Neuronal stem cell (in vitro differentiated cells): Measurements from ENCODE around the gene ART4.

Source experiments
- DNase-seq: peaks from one replicate; pipeline ENCODE4 v3.0.0-alpha.2; 2013; ENCODE audit warnings: low spot score
- H2AFZ ChIP-seq: one replicate; pipeline ENCODE4 v1.6.1; 2013; ENCODE audit warnings: mild to moderate bottlenecking, low read length, inconsistent platforms
- H2AK5ac ChIP-seq: 2 replicates; pipeline ENCODE4 v1.6.1; 2013; ENCODE audit warnings: low read depth, mild to moderate bottlenecking, inconsistent platforms, low read length, moderate library complexity, mixed read lengths
- H2BK120ac ChIP-seq: 2 replicates; pipeline ENCODE4 v1.6.1; 2013; ENCODE audit warnings: low read depth, mild to moderate bottlenecking, inconsistent platforms, low read length, moderate library complexity, mixed read lengths
- H2BK12ac ChIP-seq: one replicate; pipeline ENCODE4 v1.6.1; 2013; ENCODE audit warnings: low read length, inconsistent platforms
- H2BK15ac ChIP-seq: 2 replicates; pipeline ENCODE4 v1.6.1; 2013; ENCODE audit warnings: mild to moderate bottlenecking, low read length, inconsistent platforms, mixed read lengths
- H2BK5ac ChIP-seq: one replicate; pipeline ENCODE4 v1.6.1; 2013; ENCODE audit warnings: inconsistent platforms, mild to moderate bottlenecking, low read length, moderate library complexity
- H3K14ac ChIP-seq: one replicate; pipeline ENCODE4 v1.6.1; 2013; ENCODE audit warnings: low read length, inconsistent platforms
- H3K18ac ChIP-seq: 2 replicates; pipeline ENCODE4 v1.6.1; 2013; ENCODE audit warnings: low read length, inconsistent platforms
- H3K23ac ChIP-seq: 2 replicates; pipeline ENCODE4 v1.6.1; 2013; ENCODE audit warnings: low read depth, mild to moderate bottlenecking, mixed read lengths, low read length, inconsistent platforms; ENCODE audit not compliant: poor library complexity
- H3K27ac ChIP-seq: replicated peaks from 3 replicates; pipeline ENCODE4 v1.5.1; 2013; ENCODE audit warnings: low read length, inconsistent platforms
- H3K27me3 ChIP-seq, 3 experiments: 2 replicates each; pipeline ENCODE4 v1.6.1; 2013; ENCODE audit warnings: low read length in 3 of 3, mild to moderate bottlenecking in 2 of 3, inconsistent platforms in 1 of 3, low read depth in 1 of 3, mixed read lengths in 1 of 3, moderate library complexity in 1 of 3; ENCODE audit not compliant: control insufficient read depth in 3 of 3, insufficient read depth in 3 of 3
- H3K36me3 ChIP-seq, 2 donors: replicated peaks in 1 of 2; 2 replicates each; pipeline ENCODE4 v1.6.1; 2013; ENCODE audit warnings: low read length in 2 of 2; ENCODE audit not compliant: control insufficient read depth in 2 of 2, insufficient read depth in 2 of 2
- H3K4ac ChIP-seq: 2 replicates; pipeline ENCODE4 v1.6.1; 2013; ENCODE audit warnings: inconsistent platforms, mild to moderate bottlenecking, low read length, moderate library complexity
- H3K4me1 ChIP-seq, 2 donors: 1 replicate in 1 of 2; 2 replicates in 1 of 2; pipeline ENCODE4 v1.6.1; 2013; ENCODE audit warnings: low read length in 2 of 2, low read depth in 1 of 2; ENCODE audit not compliant: control insufficient read depth in 2 of 2, insufficient read depth in 1 of 2
- H3K4me2 ChIP-seq: one replicate; pipeline ENCODE4 v1.6.1; 2013; ENCODE audit warnings: mild to moderate bottlenecking, low read length, inconsistent platforms; ENCODE audit not compliant: insufficient read depth, poor library complexity, severe bottlenecking
- H3K4me3 ChIP-seq, 2 donors: 2 replicates each; pipeline ENCODE4 v1.5.1; 2013; ENCODE audit warnings: low read length in 2 of 2, mild to moderate bottlenecking in 2 of 2, inconsistent platforms in 1 of 2, moderate library complexity in 1 of 2
- H3K79me1 ChIP-seq: one replicate; pipeline ENCODE4 v1.6.1; 2013; ENCODE audit warnings: low read depth, mild to moderate bottlenecking, inconsistent platforms, low read length, moderate library complexity
- H3K9ac ChIP-seq: one replicate; pipeline ENCODE4 v1.6.1; 2013; ENCODE audit warnings: mild to moderate bottlenecking, low read depth, low read length, inconsistent platforms; ENCODE audit not compliant: poor library complexity
- H3K9me3 ChIP-seq, 2 donors: replicated peaks in 1 of 2; 2 replicates each; pipeline versions ENCODE3 to v1.6.1; 2013; ENCODE audit warnings: low read length in 2 of 2, mild to moderate bottlenecking in 2 of 2, inconsistent platforms in 1 of 2, low read depth in 1 of 2, mixed read lengths in 1 of 2, moderate library complexity in 1 of 2; ENCODE audit not compliant: control insufficient read depth in 2 of 2, insufficient read depth in 1 of 2
- H4K8ac ChIP-seq: one replicate; pipeline ENCODE4 v1.6.1; 2013; ENCODE audit warnings: low read depth, mild to moderate bottlenecking, inconsistent platforms, low read length, moderate library complexity
- H4K91ac ChIP-seq: one replicate; pipeline ENCODE4 v1.6.1; 2013; ENCODE audit warnings: low read length, low read depth, mild to moderate bottlenecking, inconsistent platforms; ENCODE audit not compliant: poor library complexity
- WGBS, 2 donors: extraction: QIAGEN DNeasy Blood & Tissue Kit; methylation state at CpG; one replicate each; pipeline ENCODE4 v1.1.7; 2013; ENCODE audit warnings: missing lambda C conversion rate in 2 of 2, mixed read lengths in 1 of 2; ENCODE audit not compliant: insufficient read length in 2 of 2, insufficient replicate concordance in 1 of 2; ENCODE audit errors: extremely low coverage in 2 of 2; 5-methylcytosine and 5-hydroxymethylcytosine counted together

The ART4 gene

GRCh38 chr12:14834509-14834908 is 8.8 kb downstream of the ART4 start:
- Histone ChIP-seq H4K8ac (no peak overlapping the region), H2BK120ac (no peak overlapping the region), H4K91ac (no peak overlapping the region), H3K4me1 (peaks cover 0 to 7% of the 10 kb centered on the region in 2 donors), H3K9ac (no peak overlapping the region), H2BK12ac (no peak overlapping the region), H3K14ac (no peak overlapping the region), H2BK5ac (no peak overlapping the region), H3K27ac (no peak overlapping the region), H2AK5ac (no peak overlapping the region), H3K79me1 (no peaks in the 10 kb centered on the region), H3K18ac (no peak overlapping the region), H2BK15ac (no peak overlapping the region), H3K36me3 (no peaks in the 10 kb centered on the region), H3K4ac (no peak overlapping the region), H3K23ac (no peak overlapping the region), H3K4me2 (no peak overlapping the region), H3K9me3 (peaks cover 0 to 2% of the 10 kb centered on the region in 2 donors), H3K4me3 (no peak overlapping the region), H3K27me3 (no peaks in the 10 kb centered on the region), H2AFZ (peak overlapping the region; percentile 72)
- DNase-seq: no peak

- Histone ChIP-seq H3K14ac (no peak overlapping the region), H3K4me2 (no peak overlapping the region), H2BK5ac (no peak overlapping the region), H3K18ac (no peak overlapping the region), H3K36me3 (no peaks in the 10 kb centered on the region), H2AFZ (peak overlapping the region; percentile 8), H2BK12ac (no peak overlapping the region), H3K9me3 (no peaks in the 10 kb centered on the region), H4K8ac (no peak overlapping the region), H3K27me3 (no peaks in the 10 kb centered on the region), H3K4me1 (peaks cover 0 to 7% of the 10 kb centered on the region in 2 donors), H2AK5ac (no peak overlapping the region), H4K91ac (no peak overlapping the region), H2BK15ac (no peak overlapping the region), H3K79me1 (no peaks in the 10 kb centered on the region), H2BK120ac (no peak overlapping the region), H3K4me3 (no peak overlapping the region), H3K27ac (no peak overlapping the region), H3K23ac (no peak overlapping the region), H3K9ac (no peak overlapping the region), H3K4ac (no peak overlapping the region)
- WGBS, 2 donors: no CpG with 5 or more reads among the region's 1 CpG
- no peak for DNase-seq
Measured at GRCh38 chr12:14833952-14834351, 9.4 kb downstream of the ART4 start.

GRCh38 chr12:14833336-14833735 is 10.0 kb downstream of the ART4 start:
- no peak overlapping the region for H3K4me3 ChIP-seq
- no peak overlapping the region for H3K4me2 ChIP-seq
- no peak overlapping the region for H3K14ac ChIP-seq
- H3K18ac ChIP-seq: no peak overlapping the region
- no peak overlapping the region for H3K27ac ChIP-seq
- peaks cover 0 to 7% of the 10 kb centered on the region in 2 donors for H3K4me1 ChIP-seq
- no peak overlapping the region for H3K23ac ChIP-seq
- DNase-seq: no peak
- no peaks in the 10 kb centered on the region for H3K36me3 ChIP-seq
- H4K91ac ChIP-seq: no peak overlapping the region
- H2BK15ac ChIP-seq: no peak overlapping the region
- no peak overlapping the region for H2BK5ac ChIP-seq
- no peaks in the 10 kb centered on the region for H3K79me1 ChIP-seq
- no peak overlapping the region for H3K9ac ChIP-seq
- no peak overlapping the region for H2AK5ac ChIP-seq
- H2BK120ac ChIP-seq: no peak overlapping the region
- H4K8ac ChIP-seq: no peak overlapping the region
- no peak overlapping the region for H2BK12ac ChIP-seq
- H3K9me3 ChIP-seq: no peaks in the 10 kb centered on the region
- WGBS, 2 donors: no CpG with 5 or more reads among the region's 3 CpGs
- H3K4ac ChIP-seq: no peak overlapping the region
- H2AFZ ChIP-seq: peak overlapping the region; percentile 8
- no peaks in the 10 kb centered on the region for H3K27me3 ChIP-seq

DNA sequence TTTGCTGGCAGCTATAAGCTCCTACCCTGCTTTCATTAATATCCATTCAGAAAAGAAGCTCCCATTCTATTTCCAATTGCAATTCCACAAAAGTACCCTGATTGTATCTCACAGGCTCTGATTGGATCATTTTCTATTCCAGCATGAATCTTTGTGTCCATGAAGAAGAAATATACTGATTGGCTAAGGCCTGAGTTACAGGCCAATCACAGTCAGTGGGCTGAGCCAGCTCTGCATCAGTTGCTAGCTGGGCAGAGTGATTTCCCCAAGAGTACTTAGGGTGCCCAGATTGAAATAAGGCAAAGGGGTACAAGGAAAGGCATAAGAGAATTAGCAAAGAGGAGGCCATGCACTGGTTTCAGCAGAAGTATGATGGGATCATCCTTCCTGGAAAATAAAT is 14.4 kb downstream of the ART4 start:
- no peak overlapping the region for H3K23ac ChIP-seq
- H3K4me2 ChIP-seq: no peak overlapping the region
- H3K18ac ChIP-seq: no peak overlapping the region
- H3K4ac ChIP-seq: no peak overlapping the region
- H3K27me3 ChIP-seq: no peaks in the 10 kb centered on the region
- peak overlapping the region; percentile 47 for H2AFZ ChIP-seq
- H3K79me1 ChIP-seq: no peaks in the 10 kb centered on the region
- H2BK12ac ChIP-seq: no peak overlapping the region
- no peak overlapping the region for H3K4me3 ChIP-seq
- no peak overlapping the region for H3K27ac ChIP-seq
- no peaks in the 10 kb centered on the region for H3K36me3 ChIP-seq
- no peak overlapping the region for H2BK15ac ChIP-seq
- H3K4me1 ChIP-seq: peaks cover 0 to under 1% of the 10 kb centered on the region in 2 donors
- H3K9ac ChIP-seq: no peak overlapping the region
- H2AK5ac ChIP-seq: no peak overlapping the region
- no peaks in the 10 kb centered on the region for H3K9me3 ChIP-seq
- no peak overlapping the region for H2BK120ac ChIP-seq
- no peak overlapping the region for H4K91ac ChIP-seq
- H2BK5ac ChIP-seq: no peak overlapping the region
- DNase-seq: no peak
- no peak overlapping the region for H4K8ac ChIP-seq
- no peak overlapping the region for H3K14ac ChIP-seq
